NCI-H510A (cell line): Measurements from ENCODE around the gene RAVER1.

Source experiments
- DNase-seq: peaks from one replicate; lab custom pipeline; 2025; lab: John Stamatoyannopoulos, UW

The RAVER1 gene

DNA sequence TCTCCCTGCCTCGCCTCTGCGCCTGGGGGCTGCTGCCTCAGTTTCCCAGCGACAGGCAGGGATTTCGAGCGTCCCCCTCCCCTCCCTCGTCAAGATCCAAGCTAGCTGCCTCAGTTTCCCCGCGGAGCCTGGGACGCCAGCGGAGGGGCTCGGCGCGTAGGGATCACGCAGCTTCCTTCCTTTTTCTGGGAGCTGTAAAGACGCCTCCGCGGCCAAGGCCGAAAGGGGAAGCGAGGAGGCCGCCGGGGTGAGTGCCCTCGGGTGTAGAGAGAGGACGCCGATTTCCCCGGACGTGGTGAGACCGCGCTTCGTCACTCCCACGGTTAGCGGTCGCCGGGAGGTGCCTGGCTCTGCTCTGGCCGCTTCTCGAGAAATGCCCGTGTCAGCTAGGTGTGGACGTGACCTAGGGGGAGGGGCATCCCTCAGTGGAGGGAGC, 63.1 kb downstream of the RAVER1 start:
- DNase-seq = no peak

DNA sequence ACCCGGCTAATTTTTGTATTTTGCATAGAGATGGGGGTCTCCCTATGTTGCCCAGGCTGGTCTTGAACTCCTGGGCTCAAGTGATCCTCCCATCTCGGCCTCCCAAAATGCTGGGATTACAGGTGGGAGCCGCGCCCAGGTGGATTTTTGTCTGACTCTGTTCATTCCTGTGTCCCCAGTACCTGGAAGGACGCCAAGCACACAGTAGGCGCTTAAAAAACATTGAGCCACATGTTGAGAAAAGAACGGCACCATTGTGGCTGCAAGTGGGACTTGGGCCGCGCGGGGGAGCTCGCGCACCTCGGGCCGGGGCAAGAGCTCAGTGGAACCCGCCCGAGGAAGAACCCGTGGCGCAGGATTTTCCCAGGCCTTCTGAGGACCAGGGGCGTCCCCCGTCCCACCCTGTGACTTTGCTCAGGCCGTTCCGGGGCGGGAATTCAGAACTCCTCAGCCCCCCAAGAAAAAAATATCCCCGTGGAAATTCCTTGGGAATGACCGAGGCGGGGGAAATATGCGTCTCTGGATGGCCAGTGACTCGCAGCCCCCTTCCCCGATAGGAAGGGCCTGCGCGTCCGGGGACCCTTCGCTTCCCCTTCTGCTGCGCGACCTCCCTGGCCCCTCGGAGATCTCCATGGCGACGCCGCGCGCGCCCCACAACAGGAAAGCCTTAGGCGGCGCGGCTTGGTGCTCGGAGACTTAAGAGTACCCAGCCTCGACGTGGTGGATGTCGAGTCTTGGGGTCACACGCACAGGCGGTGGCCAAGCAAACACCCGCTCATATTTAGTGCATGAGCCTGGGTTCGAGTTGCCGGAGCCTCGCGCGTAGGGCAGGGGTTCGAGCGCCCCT, 63.8 kb downstream of the RAVER1 start:
- no peak for DNase-seq

DNA sequence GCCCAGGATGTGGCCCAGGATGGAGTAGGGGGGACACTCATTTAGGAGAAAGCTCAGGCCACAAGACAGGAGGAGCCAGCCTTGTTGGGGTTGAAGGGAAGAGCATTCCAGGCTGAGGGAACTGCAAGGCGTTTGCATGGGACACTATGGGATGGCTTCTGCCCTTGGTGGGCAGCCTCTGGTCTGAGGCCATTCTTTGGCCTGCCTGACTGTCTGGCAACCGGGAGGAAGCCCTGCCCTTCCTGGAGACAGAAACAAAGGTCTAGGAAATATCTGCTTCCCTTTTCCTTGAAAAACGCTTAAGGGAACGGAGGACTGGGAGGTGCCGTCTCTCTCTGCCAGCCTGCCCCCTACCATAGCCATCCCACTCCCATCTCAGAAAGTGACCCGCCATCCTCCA, 65.3 kb downstream of the RAVER1 start:
- DNase-seq = no peak

DNA sequence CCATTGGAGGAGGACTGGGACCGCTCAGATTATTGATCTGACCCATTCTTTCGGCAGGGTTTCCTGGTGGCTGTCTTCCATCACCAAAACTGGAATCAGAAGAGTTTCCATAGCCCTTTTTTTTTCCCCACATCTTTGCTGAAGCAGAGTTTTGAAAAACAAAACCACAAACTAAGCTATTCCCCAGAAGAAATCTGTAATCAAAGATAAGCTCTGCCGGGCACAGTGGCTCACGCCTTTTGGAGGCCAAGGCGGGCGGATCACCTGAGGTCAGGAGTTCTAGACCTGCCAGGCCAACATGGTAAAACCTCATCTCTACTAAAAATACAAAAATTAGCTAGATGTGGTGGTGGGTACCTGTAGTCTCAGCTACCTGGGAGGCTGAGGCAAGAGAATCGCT, 66.6 kb downstream of the RAVER1 start:
- DNase-seq = no peak
